ENCODE results near the gene RRBP1. TPM values are rescaled to one million over a fixed set of nuclear protein-coding genes. Genes with fewer than 3 reads are reported as not detected.

The RRBP1 gene
- total and polyA plus RNA-seq, 2 donors from 2014 or later, result 83.4 to 231 TPM

DNA sequence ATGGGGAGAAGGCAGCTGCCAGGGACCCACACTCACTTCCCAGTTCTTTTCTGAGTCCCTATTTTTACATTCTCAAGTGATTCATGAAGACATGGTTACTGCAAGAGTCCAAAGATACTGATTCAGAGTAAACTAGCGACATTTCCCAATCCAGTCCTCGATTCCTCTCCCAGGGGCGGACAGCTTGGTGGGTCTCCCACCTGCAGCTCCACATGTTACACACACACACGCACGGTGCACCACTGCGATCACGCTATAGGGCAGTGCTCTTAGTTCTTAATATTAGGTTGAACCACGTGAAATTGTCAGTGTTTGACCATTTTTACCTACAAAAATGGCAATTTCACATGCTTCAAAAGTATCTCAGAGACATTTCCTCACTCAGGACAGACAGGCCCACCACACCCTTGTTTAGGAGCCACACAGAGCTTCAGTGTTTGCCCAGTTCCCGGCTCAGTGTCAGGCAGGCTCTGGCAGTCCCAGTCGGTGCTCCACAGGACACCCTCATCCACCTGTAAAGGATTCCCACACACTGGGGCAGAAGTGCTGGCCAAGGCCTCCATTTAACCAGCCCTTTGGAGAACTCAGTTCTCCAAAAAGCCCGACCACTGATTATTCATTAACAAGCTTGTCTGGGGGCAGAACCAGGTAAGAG lies 51.8 kb downstream of the RRBP1 start:
- intact Hi-C loops (cut with DNase I), result no loop called here
- Histone ChIP-seq H3K9me3 (ENCODE audit: control insufficient read depth in 2 of 3, insufficient read depth in 1 of 3, low read length in 3 of 3) (no peaks in the 10 kb centered on the region), H3K4me1 (ENCODE audit: control insufficient read depth in 2 of 3, insufficient read depth in 2 of 3, low read depth in 1 of 3, low read length in 3 of 3) (peaks cover 0 to 9% (median 0%) of the 10 kb centered on the region in 3 donors), H3K27me3 (ENCODE audit: control insufficient read depth, insufficient read depth, low read length) (no peaks in the 10 kb centered on the region), H3K36me3 (ENCODE audit: control insufficient read depth in 2 of 3, insufficient read depth in 3 of 3, low read length in 3 of 3) (peaks cover 2 to 65% (median 40%) of the 10 kb centered on the region in 3 donors), H3K9ac (ENCODE audit: low read length in 3 of 3) (no peak overlapping the region), H3K4me3 (ENCODE audit: low read length in 3 of 3) (no peak overlapping the region), H3K27ac (ENCODE audit: low read depth in 2 of 2, low read length in 2 of 2) (no peak overlapping the region)
- DNase-seq (peak in 1 of 5 donors; percentile 19), FAIRE-seq (no peak)
- TF ChIP-seq CTCF (IDR thresholded peaks at IDR 0.05; ENCODE audit: borderline replicate concordance, extremely low read depth, insufficient read depth), result no peak

- Histone ChIP-seq H3K4me1 (ENCODE audit: control insufficient read depth in 2 of 3, insufficient read depth in 2 of 3, low read depth in 1 of 3, low read length in 3 of 3) (peaks cover 0 to 4% (median 0%) of the 10 kb centered on the region in 3 donors), H3K27me3 (ENCODE audit: control insufficient read depth, insufficient read depth, low read length) (no peaks in the 10 kb centered on the region), H3K27ac (ENCODE audit: low read depth in 2 of 2, low read length in 2 of 2) (no peak overlapping the region), H3K36me3 (ENCODE audit: control insufficient read depth in 2 of 3, insufficient read depth in 3 of 3, low read length in 3 of 3) (peaks cover 2 to 65% (median 40%) of the 10 kb centered on the region in 3 donors), H3K9me3 (ENCODE audit: control insufficient read depth in 2 of 3, insufficient read depth in 1 of 3, low read length in 3 of 3) (no peaks in the 10 kb centered on the region), H3K4me3 (ENCODE audit: low read length in 3 of 3) (no peak overlapping the region), H3K9ac (ENCODE audit: low read length in 3 of 3) (no peak overlapping the region)
- TF ChIP-seq CTCF (IDR thresholded peaks at IDR 0.05; ENCODE audit: borderline replicate concordance, extremely low read depth, insufficient read depth), result no peak
- intact Hi-C loops (cut with DNase I), result no loop called here
- DNase-seq (peak in 1 of 5 donors; percentile 67), FAIRE-seq (no peak)
Observed at GRCh38 chr20:17629678-17630089, 52.4 kb downstream of the RRBP1 start.

DNA sequence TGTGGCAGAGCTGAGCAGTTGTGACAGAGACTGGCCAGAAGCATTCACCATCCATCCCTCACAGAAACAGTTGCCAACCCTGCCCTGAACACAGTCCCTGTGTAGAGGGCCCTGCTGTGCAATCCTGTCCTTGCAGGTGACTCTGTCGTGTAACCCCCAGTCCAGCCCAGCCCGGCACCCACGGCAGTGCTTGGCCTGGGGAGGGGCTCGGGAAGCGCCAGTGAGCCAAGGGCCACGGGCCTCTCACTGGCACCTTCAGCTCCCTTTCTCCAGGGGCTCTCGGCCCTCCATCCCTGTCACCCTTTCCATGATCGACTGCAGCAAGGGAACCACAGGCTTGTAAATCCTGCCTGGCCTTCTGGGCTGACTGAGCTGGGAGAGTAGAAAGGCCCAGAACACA lies 53.0 kb downstream of the RRBP1 start:
- no peak for TF ChIP-seq CTCF (IDR thresholded peaks at IDR 0.05; ENCODE audit: borderline replicate concordance, extremely low read depth, insufficient read depth)
- peaks cover 5 to 65% (median 41%) of the 10 kb centered on the region in 3 donors for H3K36me3 ChIP-seq (ENCODE audit: control insufficient read depth in 2 of 3, insufficient read depth in 3 of 3, low read length in 3 of 3)
- H3K27ac ChIP-seq (ENCODE audit: low read depth in 2 of 2, low read length in 2 of 2), result no peak overlapping the region
- H3K9me3 ChIP-seq (ENCODE audit: control insufficient read depth in 2 of 3, insufficient read depth in 1 of 3, low read length in 3 of 3), result no peaks in the 10 kb centered on the region
- peak in 1 of 5 donors; percentile 34 for DNase-seq
- intact Hi-C loops (cut with DNase I), result no loop called here
- no peaks in the 10 kb centered on the region for H3K27me3 ChIP-seq (ENCODE audit: control insufficient read depth, insufficient read depth, low read length)
- H3K4me3 ChIP-seq (ENCODE audit: low read length in 3 of 3), result no peak overlapping the region
- H3K9ac ChIP-seq (ENCODE audit: low read length in 3 of 3), result no peak overlapping the region
- H3K4me1 ChIP-seq (ENCODE audit: control insufficient read depth in 2 of 3, insufficient read depth in 2 of 3, low read depth in 1 of 3, low read length in 3 of 3), result no peaks in the 10 kb centered on the region
- no peak for FAIRE-seq
